GM23338 (cell line): Measurements from ENCODE around the gene IPO13.

ENCODE experiments used
- EZH2 ChIP-seq: fragments of 200-600 bp; sonication (generic); IDR thresholded peaks from one replicate; pipeline ENCODE4 v1.8.0; 2017; ENCODE audit warnings: antibody characterized with exemption, mild to moderate bottlenecking, low read depth; ENCODE audit not compliant: unreplicated experiment
- EZH2phosphoT487 ChIP-seq: fragments of 200-600 bp; sonication (generic); IDR thresholded peaks from one replicate; pipeline ENCODE4 v1.8.1; 2018; ENCODE audit warnings: antibody characterized with exemption; ENCODE audit not compliant: unreplicated experiment
- POLR2AphosphoS5 ChIP-seq: IDR thresholded peaks from 2 replicates; pipeline ENCODE4 v1.6.1; 2016; ENCODE audit warnings: antibody characterized with exemption, low read depth
- STAT1 ChIP-seq: IDR thresholded peaks from one replicate; pipeline ENCODE4 v1.6.1; 2016; ENCODE audit warnings: antibody characterized with exemption; ENCODE audit not compliant: unreplicated experiment
- TF ChIP-seq, protein P1 (sequence below), 2 experiments: fragments of 200-600 bp in 1 of 2; sonication (generic) in 1 of 2; conservative IDR thresholded peaks; 2 replicates each; pipeline versions ENCODE4 v1.5.1 to v1.6.1; 2016 to 2017; ENCODE audit warnings: antibody characterized with exemption in 2 of 2, low read depth in 2 of 2, mild to moderate bottlenecking in 2 of 2, moderate library complexity in 1 of 2
- TF ChIP-seq, protein P2 (sequence below): IDR thresholded peaks from one replicate; pipeline ENCODE4 v1.6.1; 2018; ENCODE audit warnings: antibody characterized with exemption; ENCODE audit not compliant: unreplicated experiment

DNA sequence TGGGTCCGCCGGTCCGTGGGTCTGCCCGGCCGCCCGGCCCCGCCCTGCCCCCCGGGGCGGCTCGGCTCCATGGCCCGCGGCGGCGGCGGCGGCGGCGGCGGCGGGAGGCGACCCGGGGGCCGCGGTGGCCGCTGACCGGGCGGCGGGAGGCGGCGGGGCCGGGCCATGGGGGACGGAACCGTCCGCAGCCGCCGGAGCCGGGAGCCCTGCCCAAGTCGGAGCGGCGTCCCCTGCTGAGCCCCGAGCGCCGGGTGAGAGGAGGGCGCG is 32.4 kb downstream of the IPO13 start:
- TF ChIP-seq EZH2 (no peak), STAT1 (no peak), POLR2AphosphoS5 (no peak), EZH2phosphoT487 (no peak)
- TF ChIP-seq, protein P1, sequence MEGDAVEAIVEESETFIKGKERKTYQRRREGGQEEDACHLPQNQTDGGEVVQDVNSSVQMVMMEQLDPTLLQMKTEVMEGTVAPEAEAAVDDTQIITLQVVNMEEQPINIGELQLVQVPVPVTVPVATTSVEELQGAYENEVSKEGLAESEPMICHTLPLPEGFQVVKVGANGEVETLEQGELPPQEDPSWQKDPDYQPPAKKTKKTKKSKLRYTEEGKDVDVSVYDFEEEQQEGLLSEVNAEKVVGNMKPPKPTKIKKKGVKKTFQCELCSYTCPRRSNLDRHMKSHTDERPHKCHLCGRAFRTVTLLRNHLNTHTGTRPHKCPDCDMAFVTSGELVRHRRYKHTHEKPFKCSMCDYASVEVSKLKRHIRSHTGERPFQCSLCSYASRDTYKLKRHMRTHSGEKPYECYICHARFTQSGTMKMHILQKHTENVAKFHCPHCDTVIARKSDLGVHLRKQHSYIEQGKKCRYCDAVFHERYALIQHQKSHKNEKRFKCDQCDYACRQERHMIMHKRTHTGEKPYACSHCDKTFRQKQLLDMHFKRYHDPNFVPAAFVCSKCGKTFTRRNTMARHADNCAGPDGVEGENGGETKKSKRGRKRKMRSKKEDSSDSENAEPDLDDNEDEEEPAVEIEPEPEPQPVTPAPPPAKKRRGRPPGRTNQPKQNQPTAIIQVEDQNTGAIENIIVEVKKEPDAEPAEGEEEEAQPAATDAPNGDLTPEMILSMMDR (conservative IDR thresholded peaks at IDR 0.05; ENCODE audit: low read depth in 2 of 2) = no peak
- TF ChIP-seq, protein P2, sequence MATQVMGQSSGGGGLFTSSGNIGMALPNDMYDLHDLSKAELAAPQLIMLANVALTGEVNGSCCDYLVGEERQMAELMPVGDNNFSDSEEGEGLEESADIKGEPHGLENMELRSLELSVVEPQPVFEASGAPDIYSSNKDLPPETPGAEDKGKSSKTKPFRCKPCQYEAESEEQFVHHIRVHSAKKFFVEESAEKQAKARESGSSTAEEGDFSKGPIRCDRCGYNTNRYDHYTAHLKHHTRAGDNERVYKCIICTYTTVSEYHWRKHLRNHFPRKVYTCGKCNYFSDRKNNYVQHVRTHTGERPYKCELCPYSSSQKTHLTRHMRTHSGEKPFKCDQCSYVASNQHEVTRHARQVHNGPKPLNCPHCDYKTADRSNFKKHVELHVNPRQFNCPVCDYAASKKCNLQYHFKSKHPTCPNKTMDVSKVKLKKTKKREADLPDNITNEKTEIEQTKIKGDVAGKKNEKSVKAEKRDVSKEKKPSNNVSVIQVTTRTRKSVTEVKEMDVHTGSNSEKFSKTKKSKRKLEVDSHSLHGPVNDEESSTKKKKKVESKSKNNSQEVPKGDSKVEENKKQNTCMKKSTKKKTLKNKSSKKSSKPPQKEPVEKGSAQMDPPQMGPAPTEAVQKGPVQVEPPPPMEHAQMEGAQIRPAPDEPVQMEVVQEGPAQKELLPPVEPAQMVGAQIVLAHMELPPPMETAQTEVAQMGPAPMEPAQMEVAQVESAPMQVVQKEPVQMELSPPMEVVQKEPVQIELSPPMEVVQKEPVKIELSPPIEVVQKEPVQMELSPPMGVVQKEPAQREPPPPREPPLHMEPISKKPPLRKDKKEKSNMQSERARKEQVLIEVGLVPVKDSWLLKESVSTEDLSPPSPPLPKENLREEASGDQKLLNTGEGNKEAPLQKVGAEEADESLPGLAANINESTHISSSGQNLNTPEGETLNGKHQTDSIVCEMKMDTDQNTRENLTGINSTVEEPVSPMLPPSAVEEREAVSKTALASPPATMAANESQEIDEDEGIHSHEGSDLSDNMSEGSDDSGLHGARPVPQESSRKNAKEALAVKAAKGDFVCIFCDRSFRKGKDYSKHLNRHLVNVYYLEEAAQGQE = no peak
